Sigmoid colon (tissue), 7 donors: ENCODE measurements around the gene LPGAT1. TPM values are rescaled to one million over a fixed set of nuclear protein-coding genes. Genes with fewer than 3 reads are reported as not detected.

ENCODE experiments used
- DNase-seq: peaks from one replicate; pipeline ENCODE4 v3.0.0-alpha.2; 2019
- H3K27ac ChIP-seq, 4 donors: fragments of 200-600 bp; sonication (generic); one replicate each; pipeline ENCODE4 v1.5.1; 2016 to 2019; ENCODE audit warnings: mild to moderate bottlenecking in 1 of 4
- H3K27me3 ChIP-seq, 3 donors: fragments of 200-600 bp; sonication (generic); one replicate each; pipeline ENCODE4 v1.5.1; 2019; ENCODE audit warnings: mild to moderate bottlenecking in 1 of 3
- H3K36me3 ChIP-seq, 4 donors: fragments of 200-600 bp; sonication (generic); one replicate each; pipeline ENCODE4 v1.5.1; 2016 to 2019
- H3K4me1 ChIP-seq, 4 donors: fragments of 200-600 bp; sonication (generic); one replicate each; pipeline ENCODE4 v1.5.1; 2017 to 2019
- H3K4me3 ChIP-seq, 4 donors: fragments of 200-600 bp; sonication (generic); one replicate each; pipeline ENCODE4 v1.5.1; 2017 to 2019; ENCODE audit warnings: mild to moderate bottlenecking in 2 of 4, moderate library complexity in 1 of 4
- H3K9me3 ChIP-seq, 4 donors: fragments of 200-600 bp in 3 of 4; sonication (generic) in 3 of 4; one replicate each; pipeline versions ENCODE4 v1.5.1 to v1.6.1; 2013 to 2019
- EP300 ChIP-seq, 4 donors: sonication (generic); formaldehyde crosslinking; IDR thresholded peaks; one replicate each; pipeline ENCODE4 v1.6.1; 2017; ENCODE audit warnings: antibody characterized with exemption in 4 of 4
- POLR2A ChIP-seq, 2 donors: fragments of 450-650 bp; IDR thresholded peaks; one replicate each; pipeline ENCODE4 v1.6.1; 2016; ENCODE audit warnings: antibody characterized with exemption in 2 of 2, mild to moderate bottlenecking in 2 of 2, moderate library complexity in 2 of 2
- POLR2AphosphoS5 ChIP-seq, 4 donors: sonication (generic); formaldehyde crosslinking; IDR thresholded peaks; one replicate each; pipeline ENCODE4 v1.6.1; 2017; ENCODE audit warnings: antibody characterized with exemption in 4 of 4
- WGBS, 2 donors: extraction: QIAGEN DNeasy Blood & Tissue Kit; methylation state at CpG; one replicate each; pipeline ENCODE4 v1.1.7; 2013; 5-methylcytosine and 5-hydroxymethylcytosine counted together
- intact Hi-C: fragments of 100-400 bp; cut with DNase I; formaldehyde crosslinking; loops from one replicate; pipeline ENCODE4 v1.15.1; 2023
- polyA plus RNA-seq, 3 donors: library from polyadenylated mRNA; stranded (reverse); fragments of 200-250 nt; gene quantifications; one replicate each; pipeline ENCODE4 v1.2.3, GENCODE V29; 2013
- total RNA-seq, 4 donors: library from RNA; depleted of rRNA; stranded (reverse); fragments of >200 nt; gene quantifications; one replicate each; pipeline ENCODE4 v1.1.0, GENCODE V29; 2016
- TF ChIP-seq, protein P1 (sequence below), 4 experiments: fragments of 450-650 bp in 3 of 4; fragments of 200-600 bp in 1 of 4; IDR thresholded peaks; one replicate each; pipeline ENCODE4 v1.5.1; 2016 to 2019; ENCODE audit warnings: antibody characterized with exemption in 4 of 4, mild to moderate bottlenecking in 3 of 4, moderate library complexity in 2 of 4
- donor health status: healthy with polysubstance abuse.
- donor health status: Bipolar disorder and iron deficiency.
- donor health status: healthy.

LPGAT1 gene
- total and polyA plus RNA-seq, 7 donors: 2.5 to 46.7 (median 26.8) TPM

DNA sequence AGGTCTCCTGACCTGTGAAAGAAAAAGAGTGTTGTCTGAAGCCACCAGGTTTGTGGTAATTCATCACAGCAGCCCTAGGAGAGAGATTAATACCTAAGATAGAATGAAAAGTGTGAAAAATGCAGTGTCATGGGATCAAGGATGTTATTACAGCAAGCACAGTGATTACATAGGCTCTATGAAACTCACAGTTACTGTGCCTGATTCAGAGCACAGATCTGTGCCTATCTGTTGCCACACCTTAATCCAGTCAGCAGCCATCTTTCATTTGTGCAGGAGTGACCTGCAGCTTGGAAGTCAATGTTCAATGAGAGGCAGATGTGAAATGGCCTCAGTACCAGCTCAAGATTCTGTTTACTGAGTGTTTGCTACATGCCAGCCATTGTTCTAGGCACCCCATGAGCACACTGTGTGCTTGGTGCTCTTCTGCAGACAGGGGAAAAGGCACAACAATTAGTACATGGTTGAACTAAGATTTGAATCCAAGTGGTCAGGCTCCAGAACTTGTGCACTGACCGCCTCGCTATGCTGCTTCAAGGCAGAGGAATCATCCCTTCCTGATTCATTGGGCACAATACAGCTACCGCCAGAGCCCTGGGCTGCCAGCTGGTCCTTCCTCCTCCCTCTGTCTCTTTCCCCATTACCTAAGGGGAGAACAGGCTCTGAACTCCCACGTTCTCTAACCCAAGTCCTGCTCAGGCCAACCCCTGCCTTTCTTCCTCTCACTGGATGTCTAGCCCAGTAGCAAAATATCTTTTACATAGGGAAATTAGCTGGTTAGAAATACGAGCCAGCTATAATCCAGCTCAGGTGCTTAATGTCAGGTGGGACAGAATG lies 98.9 kb downstream of the LPGAT1 start:
- Histone ChIP-seq H3K9me3 (no peaks in the 10 kb centered on the region), H3K27ac (no peak overlapping the region), H3K4me3 (no peak overlapping the region), H3K36me3 (no peaks in the 10 kb centered on the region), H3K4me1 (peaks cover 0 to 4% (median 0%) of the 10 kb centered on the region in 4 donors), H3K27me3 (no peaks in the 10 kb centered on the region)
- intact Hi-C loops: no loop called here
- WGBS, 2 donors: 88 to 95% methylated on average over 5 of the region's 5 CpGs
- TF ChIP-seq POLR2A (IDR thresholded peaks at IDR 0.05) (no peak), POLR2AphosphoS5 (IDR thresholded peaks at IDR 0.05) (no peak), EP300 (IDR thresholded peaks at IDR 0.05) (no peak)
- TF ChIP-seq, protein P1, sequence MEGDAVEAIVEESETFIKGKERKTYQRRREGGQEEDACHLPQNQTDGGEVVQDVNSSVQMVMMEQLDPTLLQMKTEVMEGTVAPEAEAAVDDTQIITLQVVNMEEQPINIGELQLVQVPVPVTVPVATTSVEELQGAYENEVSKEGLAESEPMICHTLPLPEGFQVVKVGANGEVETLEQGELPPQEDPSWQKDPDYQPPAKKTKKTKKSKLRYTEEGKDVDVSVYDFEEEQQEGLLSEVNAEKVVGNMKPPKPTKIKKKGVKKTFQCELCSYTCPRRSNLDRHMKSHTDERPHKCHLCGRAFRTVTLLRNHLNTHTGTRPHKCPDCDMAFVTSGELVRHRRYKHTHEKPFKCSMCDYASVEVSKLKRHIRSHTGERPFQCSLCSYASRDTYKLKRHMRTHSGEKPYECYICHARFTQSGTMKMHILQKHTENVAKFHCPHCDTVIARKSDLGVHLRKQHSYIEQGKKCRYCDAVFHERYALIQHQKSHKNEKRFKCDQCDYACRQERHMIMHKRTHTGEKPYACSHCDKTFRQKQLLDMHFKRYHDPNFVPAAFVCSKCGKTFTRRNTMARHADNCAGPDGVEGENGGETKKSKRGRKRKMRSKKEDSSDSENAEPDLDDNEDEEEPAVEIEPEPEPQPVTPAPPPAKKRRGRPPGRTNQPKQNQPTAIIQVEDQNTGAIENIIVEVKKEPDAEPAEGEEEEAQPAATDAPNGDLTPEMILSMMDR (IDR thresholded peaks at IDR 0.05): no peak
- DNase-seq: no peak

DNA sequence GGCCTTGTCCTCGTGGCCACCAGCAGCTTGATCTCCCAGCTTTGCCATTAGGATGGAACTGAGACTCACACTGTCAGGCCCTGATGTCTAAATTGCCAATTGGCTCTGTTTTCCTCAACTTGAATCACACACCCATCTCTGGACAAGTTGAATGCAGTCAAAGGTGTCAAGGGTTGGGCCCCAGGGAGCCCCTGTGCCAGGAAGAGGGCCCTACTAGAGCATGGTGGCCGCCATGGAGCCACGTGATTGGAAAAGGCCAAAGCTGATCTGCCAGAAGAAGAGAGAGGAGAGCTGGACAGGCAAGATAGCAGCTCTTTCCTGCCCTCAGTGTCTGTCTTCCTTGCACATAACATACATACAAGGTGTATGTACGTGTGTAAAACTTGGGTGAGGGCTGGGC lies 100.2 kb downstream of the LPGAT1 start:
- Histone ChIP-seq H3K27ac (no peak overlapping the region), H3K9me3 (no peaks in the 10 kb centered on the region), H3K36me3 (no peaks in the 10 kb centered on the region), H3K27me3 (no peaks in the 10 kb centered on the region), H3K4me1 (no peaks in the 10 kb centered on the region), H3K4me3 (no peak overlapping the region)
- 86 to 90% methylated on average over 4 of the region's 4 CpGs for WGBS, 2 donors
- DNase-seq: no peak
- intact Hi-C loops: no loop called here
- no peak for TF ChIP-seq EP300 (IDR thresholded peaks at IDR 0.05)
- TF ChIP-seq, protein P1 (IDR thresholded peaks at IDR 0.05): no peak
- TF ChIP-seq POLR2A (IDR thresholded peaks at IDR 0.05): no peak
- no peak for TF ChIP-seq POLR2AphosphoS5 (IDR thresholded peaks at IDR 0.05)

DNA sequence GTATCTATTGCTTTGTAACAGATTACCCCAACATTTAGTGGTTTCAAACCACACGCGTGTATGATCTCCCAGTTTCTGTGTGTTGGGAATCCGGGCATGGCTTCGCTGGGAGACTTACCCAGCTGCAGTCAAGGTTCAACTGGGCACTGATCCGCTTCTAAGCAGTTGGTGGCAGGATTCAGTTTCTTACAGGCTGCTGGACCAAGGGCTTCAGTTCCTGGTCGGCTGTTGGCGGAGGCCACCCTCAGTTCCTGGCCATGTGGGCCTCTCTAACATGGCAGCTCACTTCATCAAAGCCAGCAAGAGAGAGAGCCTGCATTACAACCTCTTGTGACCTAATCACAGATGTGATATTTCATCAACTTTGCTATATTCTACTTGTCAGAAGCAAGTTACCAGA lies 101.3 kb downstream of the LPGAT1 start:
- WGBS, 2 donors: 97% methylated on average over 7 of the region's 7 CpGs
- TF ChIP-seq, protein P1 (IDR thresholded peaks at IDR 0.05): no peak
- no peak for TF ChIP-seq EP300 (IDR thresholded peaks at IDR 0.05)
- TF ChIP-seq POLR2AphosphoS5 (IDR thresholded peaks at IDR 0.05): no peak
- no peak for TF ChIP-seq POLR2A (IDR thresholded peaks at IDR 0.05)
- Histone ChIP-seq H3K4me3 (no peak overlapping the region), H3K36me3 (no peaks in the 10 kb centered on the region), H3K27ac (no peak overlapping the region), H3K9me3 (no peaks in the 10 kb centered on the region), H3K4me1 (peaks cover 0 to 7% (median 3%) of the 10 kb centered on the region in 4 donors), H3K27me3 (no peaks in the 10 kb centered on the region)
- intact Hi-C loops: no loop called here
- no peak for DNase-seq

DNA sequence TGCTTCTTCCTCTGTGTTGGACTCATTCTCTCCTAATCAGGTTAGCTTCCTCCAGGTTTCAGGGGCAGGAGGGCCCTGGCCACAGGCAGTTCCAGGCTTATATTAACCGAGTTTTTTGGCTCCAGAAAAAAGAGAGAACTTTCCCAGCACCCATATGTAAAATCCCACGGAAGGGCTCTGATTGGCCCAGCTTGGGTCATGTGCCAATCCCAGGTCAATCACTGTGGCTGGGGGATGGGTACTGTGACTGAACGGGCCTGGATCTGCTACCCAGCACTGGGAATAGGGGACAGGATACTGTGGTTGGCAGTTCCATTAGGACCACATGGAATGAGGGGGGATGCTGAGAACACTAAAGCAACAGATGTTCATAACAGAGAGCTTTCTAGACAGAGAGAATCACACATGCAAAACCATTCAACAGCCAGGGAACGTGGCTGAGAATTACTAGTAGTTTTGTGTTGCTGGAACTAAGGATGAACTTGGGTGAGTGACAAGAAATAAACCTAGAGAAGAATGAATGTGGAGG lies 104.0 kb downstream of the LPGAT1 start:
- TF ChIP-seq POLR2A (IDR thresholded peaks at IDR 0.05): no peak
- TF ChIP-seq, protein P1 (IDR thresholded peaks at IDR 0.05): no peak
- no peak for TF ChIP-seq POLR2AphosphoS5 (IDR thresholded peaks at IDR 0.05)
- TF ChIP-seq EP300 (IDR thresholded peaks at IDR 0.05): no peak
- no peak overlapping the region for H3K27ac ChIP-seq
- no peaks in the 10 kb centered on the region for H3K36me3 ChIP-seq
- intact Hi-C loops: no loop called here
- H3K4me1 ChIP-seq: peaks cover 0 to 10% (median 4%) of the 10 kb centered on the region in 4 donors
- no peak overlapping the region for H3K4me3 ChIP-seq
- no peak for DNase-seq
- H3K27me3 ChIP-seq: no peaks in the 10 kb centered on the region
- WGBS, 2 donors: 78 to 82% methylated on average over 4 of the region's 4 CpGs
- H3K9me3 ChIP-seq: no peaks in the 10 kb centered on the region
